Measurements from ENCODE around the gene SEC14L3. TPM values are rescaled to one million over a fixed set of nuclear protein-coding genes. Genes with fewer than 3 reads are reported as not detected.

The SEC14L3 gene
- total RNA-seq, 3 donors from 2014 or later (not counting 1 experiment from before 2014, with no cell fraction given) = not detected

- H3K27me3 ChIP-seq (ENCODE audit: control insufficient read depth, insufficient read depth, low read length) = no peaks in the 10 kb centered on the region
- Mint-ChIP-seq H3K27ac (no peak overlapping the region), H3K27me3 (ENCODE audit: low read depth in 2 of 2) (no peaks in the 10 kb centered on the region), H3K4me1 (peaks cover 16 to 20% of the 10 kb centered on the region in 2 donors), H3K4me3 (no peak overlapping the region), H3K36me3 (peaks cover 8% of the 10 kb centered on the region), H3K9me3 (peaks cover 5 to 8% of the 10 kb centered on the region in 2 donors)
- 86% methylated on average over 2 of the region's 2 CpGs for WGBS (ENCODE audit: insufficient coverage)
- H3K36me3 ChIP-seq (ENCODE audit: control insufficient read depth, insufficient read depth, low read length) = peaks cover 3% of the 10 kb centered on the region
- ATAC-seq (no peak), DNase-seq (no peak)
- H3K4me3 ChIP-seq (ENCODE audit: low read length) = no peak overlapping the region
- no peak for TF ChIP-seq CTCF (IDR thresholded peaks at IDR 0.05)
- H3K27ac ChIP-seq (ENCODE audit: low read length) = no peak overlapping the region
- intact Hi-C loops (cut with micrococcal nuclease) = no loop called here
- H3K9me3 ChIP-seq (ENCODE audit: control insufficient read depth, insufficient read depth, low read length) = peaks cover 15% of the 10 kb centered on the region
- peaks cover 19% of the 10 kb centered on the region for H3K4me1 ChIP-seq (ENCODE audit: control insufficient read depth, insufficient read depth, low read length)
Observed at GRCh38 chr22:30432520-30432919, 39.3 kb downstream of the SEC14L3 start.

DNA sequence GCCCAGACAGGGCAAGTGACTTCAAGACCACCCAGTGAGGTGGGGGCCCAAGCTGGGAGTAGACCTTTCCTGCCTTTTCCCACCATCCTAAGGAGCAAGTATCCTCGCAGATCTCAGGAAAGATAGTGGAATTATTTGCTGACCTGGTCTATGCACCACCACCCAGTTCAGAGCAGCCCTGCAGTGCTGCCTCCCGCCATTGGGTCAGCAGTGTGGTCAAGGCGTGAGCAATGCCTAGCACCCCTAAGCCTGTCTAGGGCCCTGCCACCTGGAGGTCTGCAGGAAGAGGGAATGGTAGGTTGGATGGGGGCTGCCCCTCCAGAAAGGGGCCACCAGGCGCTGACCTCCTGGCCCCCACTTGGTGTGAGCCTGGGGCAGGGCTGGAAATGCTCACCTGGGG, 39.7 kb downstream of the SEC14L3 start:
- DNase-seq (no peak), ATAC-seq (no peak)
- Histone ChIP-seq H3K27ac (ENCODE audit: low read length) (no peak overlapping the region), H3K4me1 (ENCODE audit: control insufficient read depth, insufficient read depth, low read length) (peaks cover 21% of the 10 kb centered on the region), H3K4me3 (ENCODE audit: low read length) (no peak overlapping the region), H3K27me3 (ENCODE audit: control insufficient read depth, insufficient read depth, low read length) (no peaks in the 10 kb centered on the region), H3K9me3 (ENCODE audit: control insufficient read depth, insufficient read depth, low read length) (peaks cover 15% of the 10 kb centered on the region), H3K36me3 (ENCODE audit: control insufficient read depth, insufficient read depth, low read length) (peaks cover 3% of the 10 kb centered on the region)
- no peak overlapping the region for H3K27ac Mint-ChIP-seq
- intact Hi-C loops (cut with micrococcal nuclease) = no loop called here
- no peak overlapping the region for H3K4me3 Mint-ChIP-seq
- WGBS (ENCODE audit: insufficient coverage) = 87% methylated on average over 4 of the region's 4 CpGs
- peaks cover 8% of the 10 kb centered on the region for H3K36me3 Mint-ChIP-seq
- H3K9me3 Mint-ChIP-seq = peaks cover 5 to 8% of the 10 kb centered on the region in 2 donors
- TF ChIP-seq CTCF (IDR thresholded peaks at IDR 0.05) = no peak
- H3K4me1 Mint-ChIP-seq = peaks cover 16 to 24% of the 10 kb centered on the region in 2 donors
- H3K27me3 Mint-ChIP-seq (ENCODE audit: low read depth in 2 of 2) = no peaks in the 10 kb centered on the region

DNA sequence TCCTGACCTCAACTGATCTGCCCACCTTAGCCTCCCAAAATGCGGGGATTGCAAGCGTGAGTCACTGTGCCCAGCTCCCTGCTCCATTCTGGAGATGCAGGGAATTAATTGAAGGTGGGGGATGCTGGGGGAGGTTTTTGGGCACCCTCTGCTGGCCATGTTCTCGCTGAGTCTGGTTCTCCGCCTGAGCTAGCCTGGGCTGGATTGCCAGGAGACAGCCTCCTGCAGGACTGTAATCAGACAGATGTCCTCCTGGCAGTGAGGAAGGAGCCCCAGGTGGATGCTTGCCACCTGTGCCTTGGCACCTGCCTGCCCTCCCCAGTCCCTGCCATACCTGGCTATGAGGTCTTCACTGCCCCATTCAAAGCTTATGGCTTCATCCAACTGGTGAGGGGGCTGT, 40.9 kb downstream of the SEC14L3 start:
- ATAC-seq (no peak), DNase-seq (no peak)
- Mint-ChIP-seq H3K9me3 (peaks cover 3 to 8% of the 10 kb centered on the region in 2 donors), H3K4me1 (peaks cover 23 to 34% of the 10 kb centered on the region in 2 donors), H3K27ac (no peak overlapping the region), H3K36me3 (peaks cover 7% of the 10 kb centered on the region), H3K27me3 (ENCODE audit: low read depth in 2 of 2) (no peaks in the 10 kb centered on the region), H3K4me3 (no peak overlapping the region)
- Histone ChIP-seq H3K4me3 (ENCODE audit: low read length) (no peak overlapping the region), H3K27me3 (ENCODE audit: control insufficient read depth, insufficient read depth, low read length) (no peaks in the 10 kb centered on the region), H3K27ac (ENCODE audit: low read length) (no peak overlapping the region), H3K9me3 (ENCODE audit: control insufficient read depth, insufficient read depth, low read length) (peaks cover 10% of the 10 kb centered on the region), H3K4me1 (ENCODE audit: control insufficient read depth, insufficient read depth, low read length) (peaks cover 26% of the 10 kb centered on the region), H3K36me3 (ENCODE audit: control insufficient read depth, insufficient read depth, low read length) (peaks cover 3% of the 10 kb centered on the region)
- TF ChIP-seq CTCF (IDR thresholded peaks at IDR 0.05) = no peak
- intact Hi-C loops (cut with micrococcal nuclease) = no loop called here
- WGBS (ENCODE audit: insufficient coverage) = 88% methylated on average over 4 of the region's 4 CpGs

DNA sequence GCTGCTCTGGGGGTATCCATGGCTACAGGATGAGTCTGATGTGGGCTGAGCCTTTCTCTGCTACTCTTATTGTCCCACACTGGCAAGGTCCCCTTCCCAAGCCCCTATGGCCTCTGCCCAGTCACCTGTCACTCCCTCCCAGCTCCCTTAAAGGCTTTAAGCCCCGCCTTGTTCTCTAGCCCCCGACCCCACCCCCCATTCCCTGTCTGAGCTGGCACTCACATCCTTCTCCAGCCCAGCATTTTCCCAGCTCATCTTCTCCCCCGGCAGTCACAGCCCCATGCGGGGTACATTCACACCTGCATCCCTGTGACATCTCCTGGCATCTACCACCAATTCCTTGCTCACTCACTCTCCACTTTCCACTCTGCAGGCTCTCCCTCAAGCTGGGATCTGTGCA, 41.9 kb downstream of the SEC14L3 start:
- Mint-ChIP-seq H3K9me3 (no peaks in the 10 kb centered on the region), H3K4me1 (peaks cover 24 to 34% of the 10 kb centered on the region in 2 donors), H3K4me3 (peak overlapping the region; percentile 37), H3K27me3 (ENCODE audit: low read depth in 2 of 2) (no peaks in the 10 kb centered on the region), H3K27ac (peak overlapping the region in 1 of 2 donors; percentile 42), H3K36me3 (no peaks in the 10 kb centered on the region)
- Histone ChIP-seq H3K27me3 (ENCODE audit: control insufficient read depth, insufficient read depth, low read length) (no peaks in the 10 kb centered on the region), H3K27ac (ENCODE audit: low read length) (no peak overlapping the region), H3K4me3 (ENCODE audit: low read length) (no peak overlapping the region), H3K36me3 (ENCODE audit: control insufficient read depth, insufficient read depth, low read length) (peaks cover 3% of the 10 kb centered on the region), H3K4me1 (ENCODE audit: control insufficient read depth, insufficient read depth, low read length) (peaks cover 25% of the 10 kb centered on the region), H3K9me3 (ENCODE audit: control insufficient read depth, insufficient read depth, low read length) (peaks cover under 1% of the 10 kb centered on the region)
- TF ChIP-seq CTCF (IDR thresholded peaks at IDR 0.05) = no peak
- no peak for DNase-seq
- 79% methylated on average over 4 of the region's 4 CpGs for WGBS (ENCODE audit: insufficient coverage)
- intact Hi-C loops (cut with micrococcal nuclease) = no loop called here
- no peak for ATAC-seq
